ENCODE data around the gene CALN1. TPM values are rescaled to one million over a fixed set of nuclear protein-coding genes. Genes with fewer than 3 reads are reported as not detected.

CALN1 gene
- total and polyA plus RNA-seq, 4 donors, result 0.02 to 0.91 (median 0.03) TPM

- Histone ChIP-seq H3K9me3 (ENCODE audit: control insufficient read depth in 4 of 4, insufficient read depth in 3 of 4, low read length in 3 of 4) (peaks cover 0 to 1% (median 0%) of the 10 kb centered on the region in 4 donors), H3K36me3 (ENCODE audit: control insufficient read depth in 4 of 4, insufficient read depth in 4 of 4, low read length in 4 of 4) (no peaks in the 10 kb centered on the region), H3K4me1 (ENCODE audit: control insufficient read depth in 5 of 5, insufficient read depth in 5 of 5, low read length in 5 of 5) (no peaks in the 10 kb centered on the region), H3K9ac (ENCODE audit: insufficient read depth in 1 of 2, low read length in 2 of 2) (no peak overlapping the region), H3K27me3 (ENCODE audit: control insufficient read depth in 3 of 3, insufficient read depth in 3 of 3, low read length in 2 of 3) (peaks cover 0 to 2% (median 0%) of the 10 kb centered on the region in 3 donors), H3K27ac (ENCODE audit: low read depth in 1 of 2, low read length in 1 of 2) (no peak overlapping the region), H3K4me3 (no peak overlapping the region)
- DNase-seq (no peak), ATAC-seq (ENCODE audit: insufficient read depth, low FRiP score) (no peak)
- WGBS, 2 donors, result 82 to 95% methylated on average over 4 of the region's 4 CpGs
- no peak for TF ChIP-seq CTCF (IDR thresholded peaks at IDR 0.05; ENCODE audit: control extremely low read depth, extremely low read depth)
Observed at GRCh38 chr7:71961283-71961682, 450.9 kb downstream of the CALN1 start.

GRCh38 chr7:71942115-71942514, 470.0 kb downstream of the CALN1 start:
- Histone ChIP-seq H3K36me3 (ENCODE audit: control insufficient read depth in 4 of 4, insufficient read depth in 4 of 4, low read length in 4 of 4) (no peaks in the 10 kb centered on the region), H3K4me3 (no peak overlapping the region), H3K9ac (ENCODE audit: insufficient read depth in 1 of 2, low read length in 2 of 2) (no peak overlapping the region), H3K27ac (ENCODE audit: low read depth in 1 of 2, low read length in 1 of 2) (no peak overlapping the region), H3K27me3 (ENCODE audit: control insufficient read depth in 3 of 3, insufficient read depth in 3 of 3, low read length in 2 of 3) (no peaks in the 10 kb centered on the region), H3K4me1 (ENCODE audit: control insufficient read depth in 5 of 5, insufficient read depth in 5 of 5, low read length in 5 of 5) (no peaks in the 10 kb centered on the region), H3K9me3 (ENCODE audit: control insufficient read depth in 4 of 4, insufficient read depth in 3 of 4, low read length in 3 of 4) (no peaks in the 10 kb centered on the region)
- DNase-seq (no peak), ATAC-seq (ENCODE audit: insufficient read depth, low FRiP score) (no peak)
- WGBS, 2 donors, result 95 to 96% methylated on average over 17 of the region's 17 CpGs
- no peak for TF ChIP-seq CTCF (IDR thresholded peaks at IDR 0.05; ENCODE audit: control extremely low read depth, extremely low read depth)

GRCh38 chr7:71937840-71938371, 474.2 kb downstream of the CALN1 start:
- Histone ChIP-seq H3K27ac (ENCODE audit: low read depth in 1 of 2, low read length in 1 of 2) (no peak overlapping the region), H3K4me1 (ENCODE audit: control insufficient read depth in 5 of 5, insufficient read depth in 5 of 5, low read length in 5 of 5) (no peaks in the 10 kb centered on the region), H3K27me3 (ENCODE audit: control insufficient read depth in 3 of 3, insufficient read depth in 3 of 3, low read length in 2 of 3) (no peaks in the 10 kb centered on the region), H3K36me3 (ENCODE audit: control insufficient read depth in 4 of 4, insufficient read depth in 4 of 4, low read length in 4 of 4) (no peaks in the 10 kb centered on the region), H3K9me3 (ENCODE audit: control insufficient read depth in 4 of 4, insufficient read depth in 3 of 4, low read length in 3 of 4) (peaks cover 0 to 8% (median 0%) of the 10 kb centered on the region in 4 donors), H3K4me3 (no peak overlapping the region), H3K9ac (ENCODE audit: insufficient read depth in 1 of 2, low read length in 2 of 2) (no peak overlapping the region)
- no peak for TF ChIP-seq CTCF (IDR thresholded peaks at IDR 0.05; ENCODE audit: control extremely low read depth, extremely low read depth)
- no peak for ATAC-seq (ENCODE audit: insufficient read depth, low FRiP score)
- peak in 1 of 3 donors; percentile 3 for DNase-seq
- WGBS, 2 donors, result 66 to 74% methylated on average over 4 of the region's 4 CpGs

GRCh38 chr7:71935674-71936073, 476.5 kb downstream of the CALN1 start:
- WGBS, 2 donors, result 97% methylated on average over 5 of the region's 5 CpGs
- no peak for ATAC-seq (ENCODE audit: insufficient read depth, low FRiP score)
- no peak for TF ChIP-seq CTCF (IDR thresholded peaks at IDR 0.05; ENCODE audit: control extremely low read depth, extremely low read depth)

More at GRCh38 chr7:71935674-71936073, 476.5 kb downstream of the CALN1 start:
- no peak overlapping the region for H3K4me3 ChIP-seq
- peaks cover 0 to 9% (median 0%) of the 10 kb centered on the region in 4 donors for H3K9me3 ChIP-seq (ENCODE audit: control insufficient read depth in 4 of 4, insufficient read depth in 3 of 4, low read length in 3 of 4)
- no peak for DNase-seq
- H3K4me1 ChIP-seq (ENCODE audit: control insufficient read depth in 5 of 5, insufficient read depth in 5 of 5, low read length in 5 of 5), result no peaks in the 10 kb centered on the region
- no peaks in the 10 kb centered on the region for H3K27me3 ChIP-seq (ENCODE audit: control insufficient read depth in 3 of 3, insufficient read depth in 3 of 3, low read length in 2 of 3)
- no peak overlapping the region for H3K9ac ChIP-seq (ENCODE audit: insufficient read depth in 1 of 2, low read length in 2 of 2)
- no peak overlapping the region for H3K27ac ChIP-seq (ENCODE audit: low read depth in 1 of 2, low read length in 1 of 2)
- no peaks in the 10 kb centered on the region for H3K36me3 ChIP-seq (ENCODE audit: control insufficient read depth in 4 of 4, insufficient read depth in 4 of 4, low read length in 4 of 4)
